Naive thymus-derived CD4-positive, alpha-beta T cell (primary cell): Measurements from ENCODE around the gene ISYNA1. TPM values are rescaled to one million over a fixed set of nuclear protein-coding genes. Genes with fewer than 3 reads are reported as not detected.
A peak's percentile ranks its signal among the peaks of the same experiment; 100 is the strongest.

Experiments used
- ATAC-seq: fragments of 150-1000 bp; cut with Tn5 transposase; 2 replicates; pipeline ENCODE4 v1.10.0; 2021; ENCODE audit warnings: mild to moderate bottlenecking, moderate library complexity
- CTCF ChIA-PET: fragments of 350-600 bp; sonication (Branson Sonifier 250); formaldehyde crosslinking; loops from one replicate; lab custom pipeline; 2021; ENCODE audit warnings: antibody characterized with exemption; lab: Charles Lee
- POLR2A ChIA-PET: fragments of 350-600 bp; sonication (Branson Sonifier 250); formaldehyde crosslinking; loops from one replicate; lab custom pipeline; 2021; ENCODE audit warnings: antibody characterized with exemption, inconsistent platforms; lab: Charles Lee
- DNase-seq, 9 donors: peaks; one replicate each; pipeline versions ENCODE4 v3.0.0 to v3.0.0-alpha.2; 2020 to 2022; ENCODE audit warnings: mixed read lengths in 1 of 9
- H3K27ac ChIP-seq: one replicate; pipeline ENCODE4 v1.7.0; 2013; ENCODE audit warnings: mild to moderate bottlenecking, low read depth, low read length, moderate library complexity
- H3K27me3 ChIP-seq, 2 donors: one replicate each; pipeline ENCODE4 v1.7.0; 2013; ENCODE audit warnings: low read length in 2 of 2, mild to moderate bottlenecking in 2 of 2, moderate library complexity in 2 of 2; ENCODE audit not compliant: control insufficient read depth in 2 of 2, insufficient read depth in 2 of 2
- H3K36me3 ChIP-seq, 3 experiments: 1 replicate in 2 of 3; 2 replicates in 1 of 3; pipeline ENCODE4 v1.7.0; 2013; ENCODE audit warnings: low read length in 3 of 3, mild to moderate bottlenecking in 3 of 3, moderate library complexity in 1 of 3; ENCODE audit not compliant: insufficient read depth in 3 of 3, control insufficient read depth in 2 of 3
- H3K4me1 ChIP-seq, 2 donors: one replicate each; pipeline ENCODE4 v1.7.0; 2013; ENCODE audit warnings: low read length in 2 of 2, mild to moderate bottlenecking in 2 of 2, moderate library complexity in 1 of 2; ENCODE audit not compliant: control insufficient read depth in 2 of 2, insufficient read depth in 2 of 2
- H3K4me3 ChIP-seq: 2 replicates; pipeline ENCODE4 v1.7.0; 2013; ENCODE audit warnings: mild to moderate bottlenecking, low read length
- H3K9me3 ChIP-seq, 3 experiments: 1 replicate in 2 of 3; 2 replicates in 1 of 3; pipeline ENCODE4 v1.7.0; 2013; ENCODE audit warnings: low read length in 3 of 3; ENCODE audit not compliant: control insufficient read depth in 2 of 3
- H3K27ac Mint-ChIP-seq, 9 donors: one replicate each; pipeline ENCODE4 v1.8.0; 2020 to 2022; ENCODE audit warnings: mixed read lengths in 9 of 9, mild to moderate bottlenecking in 8 of 9, moderate library complexity in 5 of 9, inconsistent platforms in 2 of 9
- H3K27me3 Mint-ChIP-seq, 5 donors: one replicate each; pipeline ENCODE4 v1.8.0; 2021 to 2022; ENCODE audit warnings: mixed read lengths in 5 of 5, mild to moderate bottlenecking in 1 of 5
- H3K36me3 Mint-ChIP-seq, 5 donors: one replicate each; pipeline ENCODE4 v1.8.0; 2020 to 2022; ENCODE audit warnings: mixed read lengths in 5 of 5, mild to moderate bottlenecking in 3 of 5, inconsistent platforms in 1 of 5
- H3K4me1 Mint-ChIP-seq, 7 donors: one replicate each; pipeline ENCODE4 v1.8.0; 2020 to 2022; ENCODE audit warnings: mixed read lengths in 7 of 7, mild to moderate bottlenecking in 3 of 7, inconsistent platforms in 1 of 7
- H3K4me3 Mint-ChIP-seq, 10 donors: one replicate each; pipeline ENCODE4 v1.8.0; 2020 to 2022; ENCODE audit warnings: mild to moderate bottlenecking in 10 of 10, mixed read lengths in 10 of 10, moderate library complexity in 6 of 10, inconsistent platforms in 2 of 10
- H3K9me3 Mint-ChIP-seq, 11 donors: one replicate each; pipeline ENCODE4 v1.8.0; 2020 to 2022; ENCODE audit warnings: mixed read lengths in 11 of 11, mild to moderate bottlenecking in 4 of 11, inconsistent platforms in 1 of 11, moderate library complexity in 1 of 11
- intact Hi-C, 2 donors: fragments of 100-400 bp; cut with micrococcal nuclease; formaldehyde crosslinking; loops; one replicate each; pipeline ENCODE4 v1.15.1; 2023
- polyA plus RNA-seq, 2 donors: library from polyadenylated mRNA; unstranded; fragments of 300-500 nt; fragmentation: Illumina TruSeq; gene quantifications; one replicate each; pipeline ENCODE4 v1.2.3, GENCODE V29; 2021
- total RNA-seq, 6 experiments: library from RNA in 5 of 6; stranded (reverse) in 5 of 6; gene quantifications; 1 replicate in 5 of 6; 2 replicates in 1 of 6; pipeline ENCODE4 v1.2.3 and lab custom pipeline; 2021 to 2026

Gene ISYNA1
- total and polyA plus RNA-seq, 7 experiments from 2014 or later, result 9.5 to 42.5 (median 39.7) TPM

GRCh38 chr19:18431351-18432197 is 6.4 kb downstream of the ISYNA1 start:
- ATAC-seq (no peak), DNase-seq (no peak)
- H3K4me1 ChIP-seq, result peaks cover 25 to 27% of the 10 kb centered on the region in 2 donors
- Mint-ChIP-seq H3K4me1 (peaks cover 0 to 30% (median 24%) of the 10 kb centered on the region in 7 donors), H3K4me3 (peak overlapping the region in 5 of 10 donors; percentile 29 to 83 (median 44)), H3K9me3 (no peaks in the 10 kb centered on the region), H3K27me3 (no peaks in the 10 kb centered on the region), H3K36me3 (peaks cover 0 to 6% (median 0%) of the 10 kb centered on the region in 5 donors), H3K27ac (peak overlapping the region in 1 of 9 donors; percentile 42)
- H3K27me3 ChIP-seq, result no peaks in the 10 kb centered on the region
- H3K9me3 ChIP-seq, result no peaks in the 10 kb centered on the region
- no peaks in the 10 kb centered on the region for H3K36me3 ChIP-seq
- H3K4me3 ChIP-seq, result no peak overlapping the region
- H3K27ac ChIP-seq, result no peak overlapping the region
- ChIA-PET POLR2A (interaction anchor here (0.6 kb wide), 1 partner anchor 476 kb away, joined by 3 read pairs; no protein-coding TSS in a partner anchor), CTCF (interaction anchor here (1.3 kb wide), 1 partner anchor 20 kb away, joined by 4 read pairs; no protein-coding TSS in a partner anchor)
- intact Hi-C loops, result no loop called here

- intact Hi-C loops, result no loop called here
- CTCF ChIA-PET, result interaction anchor here (1.3 kb wide), 1 partner anchor 19 kb away, joined by 4 read pairs; no protein-coding TSS in a partner anchor
- no peak overlapping the region for H3K27ac ChIP-seq
Measured at GRCh38 chr19:18430417-18431144, 7.4 kb downstream of the ISYNA1 start.

GRCh38 chr19:18429717-18430416 is 8.1 kb downstream of the ISYNA1 start:
- peak overlapping the region; percentile 50 for H3K4me3 ChIP-seq
- no peaks in the 10 kb centered on the region for H3K9me3 ChIP-seq
- ChIA-PET POLR2A (no interaction called here), CTCF (no interaction called here)
- H3K36me3 Mint-ChIP-seq, result peaks cover 0 to 2% (median 0%) of the 10 kb centered on the region in 5 donors
- no peaks in the 10 kb centered on the region for H3K36me3 ChIP-seq
- intact Hi-C loops, result loop anchor here (1.0 kb wide), 3 partner anchors 7 to 11 kb away; partner anchors contain the start of gene SSBP4 (in 1 of the 2)
- ATAC-seq (no peak), DNase-seq (no peak)
- H3K27ac Mint-ChIP-seq, result peak overlapping the region in 8 of 9 donors; percentile 40 to 82 (median 63)
- H3K4me1 ChIP-seq, result peaks cover 19 to 37% of the 10 kb centered on the region in 2 donors
- peaks cover 6 to 30% (median 22%) of the 10 kb centered on the region in 7 donors for H3K4me1 Mint-ChIP-seq
- no peaks in the 10 kb centered on the region for H3K9me3 Mint-ChIP-seq
- peak overlapping the region; percentile 83 for H3K27ac ChIP-seq
- peak overlapping the region; percentile 42 to 73 (median 56) for H3K4me3 Mint-ChIP-seq
- no peaks in the 10 kb centered on the region for H3K27me3 Mint-ChIP-seq
- no peaks in the 10 kb centered on the region for H3K27me3 ChIP-seq

More at GRCh38 chr19:18430417-18431144, 7.4 kb downstream of the ISYNA1 start:
- ATAC-seq (no peak), DNase-seq (no peak)
- H3K9me3 Mint-ChIP-seq, result no peaks in the 10 kb centered on the region
- no peaks in the 10 kb centered on the region for H3K27me3 ChIP-seq
- H3K27ac Mint-ChIP-seq, result peak overlapping the region in 6 of 9 donors; percentile 32 to 83 (median 46)
- POLR2A ChIA-PET, result no interaction called here
- H3K4me1 Mint-ChIP-seq, result peaks cover 6 to 28% (median 22%) of the 10 kb centered on the region in 7 donors
- peaks cover 19 to 31% of the 10 kb centered on the region in 2 donors for H3K4me1 ChIP-seq
- H3K4me3 ChIP-seq, result no peak overlapping the region
- peaks cover 0 to 2% (median 0%) of the 10 kb centered on the region in 5 donors for H3K36me3 Mint-ChIP-seq
- H3K9me3 ChIP-seq, result no peaks in the 10 kb centered on the region
- H3K36me3 ChIP-seq, result no peaks in the 10 kb centered on the region
- no peaks in the 10 kb centered on the region for H3K27me3 Mint-ChIP-seq
- H3K4me3 Mint-ChIP-seq, result peak overlapping the region in 7 of 10 donors; percentile 36 to 73 (median 47)

GRCh38 chr19:18428787-18429674 is 8.9 kb downstream of the ISYNA1 start:
- H3K27me3 Mint-ChIP-seq, result no peaks in the 10 kb centered on the region
- intact Hi-C loops, result loop anchor here (1.0 kb wide), 3 partner anchors 8 to 10 kb away; partner anchors contain the start of gene SSBP4 (in 1 of the 2)
- DNase-seq (peak; percentile 76 to 85 (median 83)), ATAC-seq (peak; percentile 89)
- peak overlapping the region; percentile 50 for H3K4me3 ChIP-seq
- H3K4me3 Mint-ChIP-seq, result peak overlapping the region in 9 of 10 donors; percentile 32 to 73 (median 57)
- ChIA-PET POLR2A (interaction anchor here (0.6 to 1.2 kb wide), 3 partner anchors 9 to 147 kb away, joined by 3 to 5 read pairs (median 3); partner anchors contain the start of gene SSBP4), CTCF (interaction anchor here (0.7 to 1.3 kb wide), 2 partner anchors 9 to 99 kb away, joined by 4 to 5 read pairs; partner anchors contain the start of gene SSBP4)
- no peaks in the 10 kb centered on the region for H3K27me3 ChIP-seq
- no peaks in the 10 kb centered on the region for H3K9me3 Mint-ChIP-seq
- H3K36me3 ChIP-seq, result no peaks in the 10 kb centered on the region
- peaks cover 0 to 2% (median 0%) of the 10 kb centered on the region in 5 donors for H3K36me3 Mint-ChIP-seq
- peaks cover 19 to 40% of the 10 kb centered on the region in 2 donors for H3K4me1 ChIP-seq
- no peaks in the 10 kb centered on the region for H3K9me3 ChIP-seq
- peak overlapping the region in 7 of 9 donors; percentile 40 to 87 (median 51) for H3K27ac Mint-ChIP-seq
- H3K4me1 Mint-ChIP-seq, result peaks cover 6 to 34% (median 18%) of the 10 kb centered on the region in 7 donors
- peak overlapping the region; percentile 83 for H3K27ac ChIP-seq

- DNase-seq, result no peak
- ChIA-PET POLR2A (interaction anchor here (1.0 to 1.2 kb wide), 2 partner anchors 8 to 147 kb away, joined by 3 to 5 read pairs; partner anchors contain the start of gene SSBP4), CTCF (interaction anchor here (0.5 to 1.3 kb wide), 3 partner anchors 9 to 221 kb away, joined by 3 to 5 read pairs (median 4); partner anchors contain the start of gene SSBP4)
- Mint-ChIP-seq H3K4me3 (peak overlapping the region in 6 of 10 donors; percentile 39 to 73 (median 44)), H3K27me3 (no peaks in the 10 kb centered on the region), H3K36me3 (peaks cover 0 to 2% (median 0%) of the 10 kb centered on the region in 5 donors), H3K4me1 (peaks cover 6 to 42% (median 22%) of the 10 kb centered on the region in 7 donors), H3K9me3 (no peaks in the 10 kb centered on the region), H3K27ac (peak overlapping the region in 5 of 9 donors; percentile 26 to 87 (median 54))
- peak overlapping the region; percentile 83 for H3K27ac ChIP-seq
- peaks cover 19 to 48% of the 10 kb centered on the region in 2 donors for H3K4me1 ChIP-seq
- no peaks in the 10 kb centered on the region for H3K36me3 ChIP-seq
- H3K4me3 ChIP-seq, result no peak overlapping the region
- no peaks in the 10 kb centered on the region for H3K27me3 ChIP-seq
- no peaks in the 10 kb centered on the region for H3K9me3 ChIP-seq
- intact Hi-C loops, result no loop called here
- no peak for ATAC-seq
Measured at GRCh38 chr19:18428173-18428786, 9.7 kb downstream of the ISYNA1 start.
